ENCODE results near the gene SLC35A1. TPM values are rescaled to one million over a fixed set of nuclear protein-coding genes. Genes with fewer than 3 reads are reported as not detected.
A peak's percentile ranks its signal among the peaks of the same experiment; 100 is the strongest.

Gene SLC35A1
- polyA plus RNA-seq, 3 donors, result 37.8 to 49.8 (median 38.3) TPM

DNA sequence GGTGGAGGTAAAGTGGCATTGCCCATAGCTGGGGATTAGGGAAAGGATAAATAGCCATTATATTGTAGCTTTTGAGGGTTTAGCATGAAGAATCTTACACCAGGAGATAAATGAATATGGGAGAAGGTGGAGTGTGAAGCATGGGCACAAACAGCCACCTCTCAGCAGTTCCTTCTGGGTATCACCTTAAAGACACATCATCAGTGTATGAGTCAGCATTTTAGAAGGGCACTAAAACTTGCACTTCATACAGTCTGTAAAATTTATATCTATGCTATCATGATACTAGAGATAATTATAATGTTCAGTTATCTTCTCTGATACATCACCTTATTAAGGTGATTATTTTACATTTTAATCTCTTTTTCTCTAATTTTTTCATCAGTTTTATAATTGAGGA lies 25.3 kb downstream of the SLC35A1 start:
- DNase-seq (ENCODE audit: extremely low read depth in 1 of 11, low read depth in 9 of 11, low spot score in 4 of 11), result no peak

DNA sequence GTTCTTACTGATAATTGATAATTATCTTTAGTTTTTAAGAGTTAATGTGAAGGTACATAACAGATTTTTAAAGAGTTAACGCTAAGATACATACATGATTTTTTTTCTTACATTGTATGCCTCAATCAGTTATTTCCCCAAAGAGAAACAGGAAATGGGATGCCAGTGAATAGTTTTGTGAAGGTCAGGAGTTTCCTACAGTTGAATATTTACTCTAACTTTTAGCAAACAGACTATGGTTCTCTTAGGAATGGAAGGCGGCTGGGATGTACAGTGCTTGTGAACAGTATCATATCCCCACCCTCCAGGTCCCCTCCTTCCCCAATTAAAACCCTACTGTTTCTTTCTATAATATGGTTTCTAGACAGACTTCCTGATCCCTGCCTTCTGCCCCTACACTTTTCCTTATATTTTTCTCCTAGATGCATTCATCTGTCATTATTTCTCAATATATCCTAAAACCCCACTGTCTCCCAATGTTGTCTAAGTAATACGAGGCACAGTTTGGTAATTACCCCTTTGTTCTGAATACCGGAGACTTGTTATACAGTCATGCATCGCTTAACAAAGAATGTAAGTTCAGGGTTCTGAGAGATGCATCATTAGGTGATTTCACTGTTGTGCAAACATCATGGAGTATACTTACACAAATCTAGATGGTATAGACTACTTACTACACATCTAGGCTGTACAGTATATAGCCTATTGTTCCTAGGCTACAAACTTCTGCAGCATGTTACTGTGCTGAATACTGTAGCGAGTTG lies 29.2 kb downstream of the SLC35A1 start:
- peak in 2 of 11 donors; percentile 1 to 12 for DNase-seq (ENCODE audit: extremely low read depth in 1 of 11, low read depth in 9 of 11, low spot score in 4 of 11)

DNA sequence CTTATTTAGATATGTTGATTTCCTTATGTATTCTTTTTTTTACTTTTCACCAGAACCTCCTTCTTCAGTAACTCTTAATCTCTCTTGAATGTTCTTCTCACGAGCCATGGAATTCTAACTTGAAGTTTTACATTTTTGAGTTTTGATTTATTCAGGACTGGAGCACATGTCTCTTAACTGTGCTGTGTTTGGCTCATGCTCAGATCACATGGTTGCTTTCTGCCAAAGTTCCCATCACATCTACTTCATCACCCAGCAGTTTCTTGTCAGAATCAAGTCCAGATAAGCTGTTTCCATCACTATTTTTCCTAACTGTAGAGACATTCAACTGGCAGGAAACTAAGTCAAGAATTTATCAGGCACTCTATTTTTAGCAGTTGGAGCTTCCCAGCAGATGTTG lies 31.7 kb downstream of the SLC35A1 start:
- peak in 3 of 11 donors; percentile 12 to 13 (median 13) for DNase-seq (ENCODE audit: extremely low read depth in 1 of 11, low read depth in 9 of 11, low spot score in 4 of 11)

DNA sequence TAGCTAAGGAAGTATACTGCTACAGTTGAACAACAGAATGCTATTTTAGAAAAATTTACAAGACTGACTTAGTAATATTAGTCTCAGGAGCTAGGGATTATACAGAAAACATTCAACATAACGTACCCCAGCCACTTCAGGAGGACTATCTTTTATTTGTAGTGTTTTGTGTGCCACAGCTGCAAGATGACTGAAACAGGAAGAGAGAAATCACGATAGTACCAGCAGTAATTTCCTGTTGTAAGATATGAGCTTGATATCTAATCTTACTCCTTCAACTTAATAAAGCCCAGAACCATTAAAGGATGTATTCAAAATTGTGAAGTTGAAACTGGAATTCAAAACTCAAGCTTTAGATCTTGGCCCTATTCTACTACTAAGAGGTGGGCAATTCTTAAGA lies 42.1 kb downstream of the SLC35A1 start:
- DNase-seq (ENCODE audit: extremely low read depth in 1 of 11, low read depth in 9 of 11, low spot score in 4 of 11), result no peak

GRCh38 chr6:87518453-87518852 lies 45.7 kb downstream of the SLC35A1 start:
- no peak for DNase-seq (ENCODE audit: extremely low read depth in 1 of 11, low read depth in 9 of 11, low spot score in 4 of 11)

DNA sequence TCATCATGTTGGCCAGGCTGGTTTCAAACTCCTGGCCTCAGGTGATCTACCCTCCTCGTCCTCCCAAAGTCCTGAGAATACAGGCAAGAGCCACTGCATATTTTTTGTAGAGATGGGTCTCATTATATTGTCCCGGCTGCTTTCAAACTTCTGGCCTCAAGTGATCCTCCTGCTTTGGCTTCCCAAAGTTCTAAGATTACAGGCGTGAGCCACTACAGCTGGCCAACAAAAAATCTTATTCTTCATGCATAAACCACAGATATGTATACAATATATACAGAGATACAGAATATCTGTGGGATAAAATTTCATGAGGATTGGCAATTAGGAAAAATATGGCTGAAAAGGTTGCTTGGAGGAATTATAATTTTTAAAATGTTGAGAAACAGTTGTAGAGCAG lies 49.9 kb downstream of the SLC35A1 start:
- DNase-seq (ENCODE audit: extremely low read depth in 1 of 11, low read depth in 9 of 11, low spot score in 4 of 11), result no peak

- no peak for DNase-seq (ENCODE audit: extremely low read depth in 1 of 11, low read depth in 9 of 11, low spot score in 4 of 11)
Observed at GRCh38 chr6:87529221-87529620, 56.4 kb downstream of the SLC35A1 start.

DNA sequence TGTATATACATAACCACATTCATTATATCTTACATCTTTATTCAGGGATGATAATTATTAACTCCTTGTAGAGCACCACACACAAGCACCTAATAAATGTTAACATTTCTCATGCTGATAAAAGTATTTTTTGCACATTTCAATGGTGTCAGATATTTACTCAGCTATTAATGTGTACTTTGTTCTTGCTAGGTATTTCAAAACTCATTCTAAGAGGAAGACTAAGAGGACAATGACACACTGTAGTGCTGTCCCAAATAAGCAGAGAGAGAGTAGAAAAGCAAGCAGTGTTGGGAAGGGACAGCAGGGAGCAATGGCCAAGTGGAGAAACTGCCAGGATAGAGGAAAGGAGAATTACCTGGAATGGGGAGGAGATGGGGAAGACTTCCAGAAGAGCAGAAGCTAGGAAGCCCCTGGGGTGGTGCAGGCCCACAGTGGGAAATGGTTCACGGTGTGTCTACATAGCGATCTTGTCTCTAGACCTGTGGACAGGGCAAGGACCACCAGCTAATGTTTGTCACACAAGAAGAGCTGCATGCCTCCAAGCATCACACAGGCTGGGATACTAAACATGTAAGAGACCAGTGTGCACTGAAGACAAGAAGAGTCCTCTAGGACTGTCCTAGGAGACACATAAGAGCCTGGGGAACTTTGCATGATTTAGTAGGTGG lies 61.7 kb downstream of the SLC35A1 start:
- no peak for DNase-seq (ENCODE audit: extremely low read depth in 1 of 11, low read depth in 9 of 11, low spot score in 4 of 11)

DNA sequence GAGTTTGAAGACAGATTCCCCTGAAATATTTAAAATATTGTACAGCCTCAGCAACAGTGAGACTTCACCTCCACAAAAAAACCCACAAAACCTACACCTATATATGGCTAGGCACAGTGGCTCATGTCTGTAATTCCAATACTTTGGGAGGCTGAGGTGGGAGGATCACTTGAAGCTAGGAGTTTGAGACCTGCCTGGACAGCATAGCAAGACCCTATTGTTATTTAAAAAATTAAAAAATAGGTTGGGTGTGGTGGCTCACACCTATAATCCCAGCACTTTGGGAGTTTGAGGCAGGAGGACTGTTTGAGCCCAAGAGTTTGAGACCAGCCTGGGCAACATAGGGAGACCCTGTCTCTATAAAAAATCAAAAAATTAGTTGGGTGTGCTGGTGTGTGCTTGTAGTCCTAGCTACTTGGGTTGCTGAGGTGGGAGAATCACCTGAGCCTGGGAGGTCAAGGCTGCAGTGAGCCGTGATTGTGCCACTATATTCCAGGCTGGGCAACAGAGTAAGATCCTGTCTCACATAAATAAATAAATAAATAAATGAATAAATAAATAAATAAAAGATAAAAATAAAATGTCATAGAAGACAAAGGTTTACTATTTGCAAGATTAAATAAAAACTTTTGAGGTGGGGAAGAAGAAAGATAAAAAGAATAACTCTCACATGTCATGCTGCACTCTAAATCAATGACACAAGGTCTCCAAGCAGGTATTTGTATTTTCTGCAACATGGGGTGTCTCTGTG lies 65.9 kb downstream of the SLC35A1 start:
- no peak for DNase-seq (ENCODE audit: extremely low read depth in 1 of 11, low read depth in 9 of 11, low spot score in 4 of 11)

- no peak for DNase-seq (ENCODE audit: extremely low read depth in 1 of 11, low read depth in 9 of 11, low spot score in 4 of 11)
Observed at GRCh38 chr6:87539554-87539953, 66.8 kb downstream of the SLC35A1 start.

GRCh38 chr6:87540539-87540938 lies 67.8 kb downstream of the SLC35A1 start:
- peak in 5 of 11 donors; percentile 1 to 9 (median 3) for DNase-seq (ENCODE audit: extremely low read depth in 1 of 11, low read depth in 9 of 11, low spot score in 4 of 11)

DNA sequence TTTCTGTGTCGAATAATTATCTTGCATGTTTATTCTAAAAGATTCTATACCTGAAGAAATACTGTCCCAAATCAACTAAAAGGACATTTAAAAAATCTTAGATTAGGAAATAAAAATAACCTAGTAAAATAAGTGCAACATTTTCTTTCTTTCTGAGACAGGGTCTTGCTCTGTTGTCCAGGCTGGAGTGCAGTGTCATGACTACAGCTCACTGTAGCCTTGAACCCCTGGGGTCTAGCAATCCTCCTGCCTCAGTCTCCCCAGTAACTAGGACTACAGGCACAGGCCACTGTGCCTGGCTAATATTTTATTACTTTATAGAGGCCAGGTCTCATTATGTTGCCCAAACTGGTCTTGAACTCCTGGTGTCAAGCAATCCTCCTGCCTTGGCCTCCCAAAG lies 68.3 kb downstream of the SLC35A1 start:
- DNase-seq (ENCODE audit: extremely low read depth in 1 of 11, low read depth in 9 of 11, low spot score in 4 of 11), result no peak

DNA sequence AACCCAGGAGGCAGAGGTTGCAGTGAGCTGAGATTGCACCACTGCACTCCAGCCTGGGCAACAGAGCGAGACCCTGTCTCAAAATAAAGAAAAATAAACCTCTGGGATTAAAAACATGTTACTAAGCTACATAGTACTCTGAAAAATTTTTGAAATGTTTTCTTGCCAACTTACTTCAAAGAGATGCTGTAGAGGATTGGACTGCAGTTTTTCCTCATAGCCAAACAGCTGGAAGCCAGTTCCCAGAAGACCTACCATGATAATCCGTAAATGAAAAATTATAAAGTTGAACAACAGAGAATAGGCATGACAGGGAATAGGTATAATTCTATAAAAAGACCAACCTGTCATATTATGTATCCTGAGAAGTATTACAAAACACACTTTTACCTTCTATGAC lies 69.0 kb downstream of the SLC35A1 start:
- DNase-seq (ENCODE audit: extremely low read depth in 1 of 11, low read depth in 9 of 11, low spot score in 4 of 11), result no peak

DNA sequence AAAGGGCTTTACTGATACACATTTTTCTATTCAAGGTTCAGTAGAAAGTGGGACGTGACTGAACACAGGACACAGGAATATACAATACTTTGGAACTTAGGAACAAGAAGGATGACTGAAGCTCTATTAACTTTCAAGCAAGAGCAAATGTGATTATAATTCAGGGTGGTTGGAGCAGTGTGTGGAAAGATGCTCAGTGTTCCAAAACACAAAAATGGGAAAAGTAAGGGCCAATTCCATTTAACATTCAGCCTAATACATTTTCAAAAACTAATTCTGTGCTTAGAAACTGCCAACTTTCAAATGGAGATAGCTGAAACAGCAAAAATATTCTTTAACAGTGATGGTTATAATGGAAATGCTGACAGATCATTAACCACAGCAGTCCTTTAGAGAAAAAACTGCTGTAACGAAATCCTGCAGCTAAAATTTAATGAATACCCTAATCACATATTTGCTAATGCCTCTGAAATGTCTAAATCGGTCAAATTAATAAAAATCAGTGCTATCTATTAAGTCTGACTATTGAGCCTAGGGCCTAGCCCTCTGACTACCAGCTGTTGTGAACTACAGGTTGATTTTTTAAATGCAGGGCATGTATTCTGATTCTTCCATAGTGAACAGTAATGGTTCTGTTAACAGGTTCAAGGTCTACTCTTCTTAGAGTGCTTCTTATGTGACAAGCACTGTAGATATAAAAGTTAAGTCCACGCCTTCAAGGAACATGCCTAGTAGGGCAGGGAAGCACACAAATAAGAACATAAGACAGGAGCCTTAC lies 71.1 kb downstream of the SLC35A1 start:
- DNase-seq (ENCODE audit: extremely low read depth in 1 of 11, low read depth in 9 of 11, low spot score in 4 of 11), result no peak

GRCh38 chr6:87544474-87544735 lies 71.6 kb downstream of the SLC35A1 start:
- DNase-seq (ENCODE audit: extremely low read depth in 1 of 11, low read depth in 9 of 11, low spot score in 4 of 11), result no peak

GRCh38 chr6:87551799-87552198 lies 79.0 kb downstream of the SLC35A1 start:
- no peak for DNase-seq (ENCODE audit: extremely low read depth in 1 of 11, low read depth in 9 of 11, low spot score in 4 of 11)

DNA sequence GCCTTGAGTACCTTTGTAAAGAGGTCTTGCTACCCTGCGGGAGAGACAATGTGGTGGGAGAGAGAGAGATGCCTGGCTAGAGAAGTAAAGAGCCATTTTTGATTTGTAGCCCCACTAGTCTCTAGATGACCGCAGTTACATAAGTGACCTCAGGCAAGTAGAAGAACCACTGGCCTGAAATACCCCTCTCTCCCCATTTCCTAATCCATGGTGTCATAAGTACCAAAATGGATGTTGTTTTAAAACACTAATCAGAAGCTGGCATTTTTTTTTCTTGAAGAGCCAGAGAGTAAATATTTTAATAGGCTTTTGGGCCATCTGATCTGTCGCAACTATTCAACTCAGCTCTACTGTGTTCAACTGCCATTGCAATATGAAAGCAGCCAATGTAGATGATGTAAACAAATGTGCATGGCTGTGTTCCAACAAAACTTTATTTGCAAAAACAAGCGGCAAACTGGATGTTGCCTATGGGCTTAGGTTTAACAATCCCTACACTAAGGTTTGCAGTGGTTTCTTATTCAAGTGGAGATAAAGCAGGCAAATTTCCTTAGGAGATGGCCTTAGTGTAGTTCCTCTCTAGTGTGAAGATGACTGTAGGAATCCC lies 80.5 kb downstream of the SLC35A1 start:
- DNase-seq (ENCODE audit: extremely low read depth in 1 of 11, low read depth in 9 of 11, low spot score in 4 of 11), result no peak

DNA sequence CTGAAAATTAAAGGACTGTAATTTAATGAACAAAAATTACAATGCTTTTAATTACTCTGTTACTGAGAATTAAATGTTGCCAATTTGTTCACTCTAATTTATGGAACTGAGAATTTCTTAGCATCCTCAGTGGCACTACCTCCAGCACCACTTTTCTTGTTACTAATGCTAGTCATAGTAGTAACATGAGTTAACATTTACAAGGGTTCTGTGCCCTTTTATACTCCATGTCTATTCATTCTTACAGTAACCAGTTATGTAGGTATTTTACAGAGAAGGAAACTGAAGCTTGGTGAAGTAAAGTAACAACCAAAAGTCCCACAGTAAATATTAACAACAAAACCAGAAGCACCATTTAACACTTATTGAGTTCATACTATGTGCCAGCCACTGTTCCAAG lies 82.7 kb downstream of the SLC35A1 start:
- no peak for DNase-seq (ENCODE audit: extremely low read depth in 1 of 11, low read depth in 9 of 11, low spot score in 4 of 11)

- no peak for DNase-seq (ENCODE audit: extremely low read depth in 1 of 11, low read depth in 9 of 11, low spot score in 4 of 11)
Observed at GRCh38 chr6:87558446-87558845, 85.7 kb downstream of the SLC35A1 start.
